ENCODE data around the gene C1orf226. TPM values are rescaled to one million over a fixed set of nuclear protein-coding genes. Genes with fewer than 3 reads are reported as not detected.
A peak's percentile ranks its signal among the peaks of the same experiment; 100 is the strongest.

The C1orf226 gene
- total and polyA plus RNA-seq, 9 of the 15 experiments (the other 6 are each of a cell fraction or from before 2014, with no cell fraction given), result 0.10 to 1.4 (median 0.47) TPM

- TF ChIP-seq ZNF449 (CRISPR knock-in tag; IDR thresholded peaks at IDR 0.05) (no peak), RBM39 (optimal IDR thresholded peaks at IDR 0.05; ENCODE audit: low read depth, low read length) (no peak), ARID1B (IDR thresholded peaks at IDR 0.05) (peak; percentile 85), EGR1 (conservative IDR thresholded peaks at IDR 0.05) (no peak), ERF (CRISPR knock-in tag; IDR thresholded peaks at IDR 0.05) (no peak), KLF13 (tag; IDR thresholded peaks at IDR 0.05; ENCODE audit: borderline replicate concordance, low read depth) (no peak), NEUROD1 (IDR thresholded peaks at IDR 0.05; ENCODE audit: borderline replicate concordance, low read depth, low read length, partially characterized antibody) (no peak), ZNF79 (CRISPR knock-in tag; IDR thresholded peaks at IDR 0.05; ENCODE audit: low read depth) (no peak), SMARCE1 (IDR thresholded peaks at IDR 0.05) (peak; percentile 61), UBTF (IDR thresholded peaks at IDR 0.05; ENCODE audit: borderline replicate concordance in 1 of 2, low read depth in 2 of 2, low read length in 2 of 2) (no peak), NFIC (IDR thresholded peaks at IDR 0.05) (peak; percentile 45), ZNF212 (CRISPR knock-in tag; IDR thresholded peaks at IDR 0.05) (no peak), GATAD2B (IDR thresholded peaks at IDR 0.05; ENCODE audit: borderline replicate concordance) (no peak), SRSF7 (optimal IDR thresholded peaks at IDR 0.05; ENCODE audit: low read depth, low read length) (no peak), SNIP1 (IDR thresholded peaks at IDR 0.05; ENCODE audit: low read depth) (no peak), MTA1 (IDR thresholded peaks at IDR 0.05; ENCODE audit: borderline replicate concordance) (no peak), TRIM24 (IDR thresholded peaks at IDR 0.05) (0 out of 4 replicates have a peak, but pooled peaks of 1 of the 2 experiments have one; percentile 26), LCOR (CRISPR knock-in tag; IDR thresholded peaks at IDR 0.05) (no peak), ZNF263 (CRISPR knock-in tag; IDR thresholded peaks at IDR 0.05; ENCODE audit: borderline replicate concordance) (no peak), ZC3H8 (IDR thresholded peaks at IDR 0.05) (no peak), ZNF431 (CRISPR knock-in tag; IDR thresholded peaks at IDR 0.05) (no peak)
- TF ChIP-seq, protein P1, sequence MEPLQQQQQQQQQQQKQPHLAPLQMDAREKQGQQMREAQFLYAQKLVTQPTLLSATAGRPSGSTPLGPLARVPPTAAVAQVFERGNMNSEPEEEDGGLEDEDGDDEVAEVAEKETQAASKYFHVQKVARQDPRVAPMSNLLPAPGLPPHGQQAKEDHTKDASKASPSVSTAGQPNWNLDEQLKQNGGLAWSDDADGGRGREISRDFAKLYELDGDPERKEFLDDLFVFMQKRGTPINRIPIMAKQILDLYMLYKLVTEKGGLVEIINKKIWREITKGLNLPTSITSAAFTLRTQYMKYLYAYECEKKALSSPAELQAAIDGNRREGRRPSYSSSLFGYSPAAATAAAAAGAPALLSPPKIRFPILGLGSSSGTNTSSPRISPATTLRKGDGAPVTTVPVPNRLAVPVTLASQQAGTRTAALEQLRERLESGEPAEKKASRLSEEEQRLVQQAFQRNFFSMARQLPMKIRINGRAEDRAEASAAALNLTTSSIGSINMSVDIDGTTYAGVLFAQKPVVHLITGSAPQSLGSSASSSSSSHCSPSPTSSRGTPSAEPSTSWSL (CRISPR knock-in tag; IDR thresholded peaks at IDR 0.05; ENCODE audit: borderline replicate concordance), result no peak
- TF ChIP-seq, protein P2, sequence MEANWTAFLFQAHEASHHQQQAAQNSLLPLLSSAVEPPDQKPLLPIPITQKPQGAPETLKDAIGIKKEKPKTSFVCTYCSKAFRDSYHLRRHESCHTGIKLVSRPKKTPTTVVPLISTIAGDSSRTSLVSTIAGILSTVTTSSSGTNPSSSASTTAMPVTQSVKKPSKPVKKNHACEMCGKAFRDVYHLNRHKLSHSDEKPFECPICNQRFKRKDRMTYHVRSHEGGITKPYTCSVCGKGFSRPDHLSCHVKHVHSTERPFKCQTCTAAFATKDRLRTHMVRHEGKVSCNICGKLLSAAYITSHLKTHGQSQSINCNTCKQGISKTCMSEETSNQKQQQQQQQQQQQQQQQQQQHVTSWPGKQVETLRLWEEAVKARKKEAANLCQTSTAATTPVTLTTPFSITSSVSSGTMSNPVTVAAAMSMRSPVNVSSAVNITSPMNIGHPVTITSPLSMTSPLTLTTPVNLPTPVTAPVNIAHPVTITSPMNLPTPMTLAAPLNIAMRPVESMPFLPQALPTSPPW (CRISPR knock-in tag; IDR thresholded peaks at IDR 0.05), result no peak; the same call in 1 of the 2 replicates
Measured at GRCh38 chr1:162351246-162351842, 30.2 kb upstream of the C1orf226 start (continued).
